B cell (primary cell): ENCODE results near the gene AXL.

Experiments
- EZH2 ChIP-seq: IDR thresholded peaks from 2 replicates; pipeline ENCODE4 v1.6.1; 2012; ENCODE audit warnings: borderline replicate concordance, low read depth, mild to moderate bottlenecking, moderate library complexity, low read length; ENCODE audit not compliant: insufficient read depth, poor library complexity, severe bottlenecking
- TF ChIP-seq, protein P1 (sequence below): fragments of 200-600 bp; IDR thresholded peaks from one replicate; pipeline ENCODE4 v1.8.0; 2022; ENCODE audit warnings: antibody characterized with exemption, mild to moderate bottlenecking

DNA sequence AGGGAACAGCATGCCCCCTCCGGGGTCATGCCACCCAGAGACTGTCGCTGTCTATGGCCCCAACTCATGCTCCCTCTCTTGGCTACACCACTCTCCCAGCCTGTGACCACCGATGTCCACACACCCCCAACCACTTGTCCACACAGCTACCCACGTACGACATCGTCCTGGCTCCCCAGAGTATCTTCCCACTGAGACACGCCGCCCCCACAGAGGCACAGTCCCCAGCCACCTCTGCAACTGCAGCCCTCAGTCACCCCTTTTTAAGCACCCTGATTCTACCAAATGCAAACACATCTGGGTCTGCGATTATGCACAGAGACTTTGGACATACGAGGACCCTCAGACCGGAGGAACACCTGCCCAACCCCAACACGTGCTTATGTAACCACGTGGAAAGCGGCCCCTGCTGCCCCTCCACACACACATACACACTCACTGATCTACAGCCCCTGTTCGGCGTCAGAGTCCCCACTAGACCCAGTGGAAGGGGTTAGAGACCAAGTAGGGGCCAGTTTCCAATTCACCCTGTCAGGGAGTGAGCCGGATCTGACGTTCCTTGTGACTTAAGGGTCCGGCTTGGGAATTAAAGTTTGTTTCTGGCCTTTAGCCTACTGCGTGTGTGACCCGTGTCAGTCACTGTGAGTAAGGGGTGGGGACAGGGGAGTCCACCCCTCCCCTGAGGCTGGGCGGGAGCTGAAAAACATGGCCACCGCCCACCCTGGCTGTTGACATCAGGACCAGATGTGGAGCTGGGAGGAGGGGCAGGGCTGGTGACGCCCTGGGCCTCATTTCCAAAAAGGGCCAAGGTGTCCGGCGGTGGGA is 11.9 kb upstream of the AXL start:
- TF ChIP-seq, protein P1, sequence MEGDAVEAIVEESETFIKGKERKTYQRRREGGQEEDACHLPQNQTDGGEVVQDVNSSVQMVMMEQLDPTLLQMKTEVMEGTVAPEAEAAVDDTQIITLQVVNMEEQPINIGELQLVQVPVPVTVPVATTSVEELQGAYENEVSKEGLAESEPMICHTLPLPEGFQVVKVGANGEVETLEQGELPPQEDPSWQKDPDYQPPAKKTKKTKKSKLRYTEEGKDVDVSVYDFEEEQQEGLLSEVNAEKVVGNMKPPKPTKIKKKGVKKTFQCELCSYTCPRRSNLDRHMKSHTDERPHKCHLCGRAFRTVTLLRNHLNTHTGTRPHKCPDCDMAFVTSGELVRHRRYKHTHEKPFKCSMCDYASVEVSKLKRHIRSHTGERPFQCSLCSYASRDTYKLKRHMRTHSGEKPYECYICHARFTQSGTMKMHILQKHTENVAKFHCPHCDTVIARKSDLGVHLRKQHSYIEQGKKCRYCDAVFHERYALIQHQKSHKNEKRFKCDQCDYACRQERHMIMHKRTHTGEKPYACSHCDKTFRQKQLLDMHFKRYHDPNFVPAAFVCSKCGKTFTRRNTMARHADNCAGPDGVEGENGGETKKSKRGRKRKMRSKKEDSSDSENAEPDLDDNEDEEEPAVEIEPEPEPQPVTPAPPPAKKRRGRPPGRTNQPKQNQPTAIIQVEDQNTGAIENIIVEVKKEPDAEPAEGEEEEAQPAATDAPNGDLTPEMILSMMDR = no peak
- no peak for TF ChIP-seq EZH2
